Sigmoid colon (tissue), 7 donors: ENCODE data around the gene DNAJC27. TPM values are rescaled to one million over a fixed set of nuclear protein-coding genes. Genes with fewer than 3 reads are reported as not detected.

Experiments used
- DNase-seq: peaks from one replicate; pipeline ENCODE4 v3.0.0-alpha.2; 2019
- H3K27ac ChIP-seq, 4 donors: fragments of 200-600 bp; sonication (generic); one replicate each; pipeline ENCODE4 v1.5.1; 2016 to 2019; ENCODE audit warnings: mild to moderate bottlenecking in 1 of 4
- H3K27me3 ChIP-seq, 3 donors: fragments of 200-600 bp; sonication (generic); one replicate each; pipeline ENCODE4 v1.5.1; 2019; ENCODE audit warnings: mild to moderate bottlenecking in 1 of 3
- H3K36me3 ChIP-seq, 4 donors: fragments of 200-600 bp; sonication (generic); one replicate each; pipeline ENCODE4 v1.5.1; 2016 to 2019
- H3K4me1 ChIP-seq, 4 donors: fragments of 200-600 bp; sonication (generic); one replicate each; pipeline ENCODE4 v1.5.1; 2017 to 2019
- H3K4me3 ChIP-seq, 4 donors: fragments of 200-600 bp; sonication (generic); one replicate each; pipeline ENCODE4 v1.5.1; 2017 to 2019; ENCODE audit warnings: mild to moderate bottlenecking in 2 of 4, moderate library complexity in 1 of 4
- H3K9me3 ChIP-seq, 4 donors: fragments of 200-600 bp in 3 of 4; sonication (generic) in 3 of 4; one replicate each; pipeline versions ENCODE4 v1.5.1 to v1.6.1; 2013 to 2019
- CTCF ChIP-seq, 4 experiments: fragments of 450-650 bp in 3 of 4; fragments of 200-600 bp in 1 of 4; IDR thresholded peaks; one replicate each; pipeline ENCODE4 v1.5.1; 2016 to 2019; ENCODE audit warnings: antibody characterized with exemption in 4 of 4, mild to moderate bottlenecking in 3 of 4, moderate library complexity in 2 of 4
- EP300 ChIP-seq, 4 donors: sonication (generic); formaldehyde crosslinking; IDR thresholded peaks; one replicate each; pipeline ENCODE4 v1.6.1; 2017; ENCODE audit warnings: antibody characterized with exemption in 4 of 4
- POLR2A ChIP-seq, 2 donors: fragments of 450-650 bp; IDR thresholded peaks; one replicate each; pipeline ENCODE4 v1.6.1; 2016; ENCODE audit warnings: antibody characterized with exemption in 2 of 2, mild to moderate bottlenecking in 2 of 2, moderate library complexity in 2 of 2
- POLR2AphosphoS5 ChIP-seq, 4 donors: sonication (generic); formaldehyde crosslinking; IDR thresholded peaks; one replicate each; pipeline ENCODE4 v1.6.1; 2017; ENCODE audit warnings: antibody characterized with exemption in 4 of 4
- WGBS, 2 donors: extraction: QIAGEN DNeasy Blood & Tissue Kit; methylation state at CpG; one replicate each; pipeline ENCODE4 v1.1.7; 2013; 5-methylcytosine and 5-hydroxymethylcytosine counted together
- intact Hi-C: fragments of 100-400 bp; cut with DNase I; formaldehyde crosslinking; loops from one replicate; pipeline ENCODE4 v1.15.1; 2023
- polyA plus RNA-seq, 3 donors: library from polyadenylated mRNA; stranded (reverse); fragments of 200-250 nt; gene quantifications; one replicate each; pipeline ENCODE4 v1.2.3, GENCODE V29; 2013
- total RNA-seq, 4 donors: library from RNA; depleted of rRNA; stranded (reverse); fragments of >200 nt; gene quantifications; one replicate each; pipeline ENCODE4 v1.1.0, GENCODE V29; 2016
- donor health status: healthy with polysubstance abuse.
- donor health status: Bipolar disorder and iron deficiency.
- donor health status: healthy.

DNAJC27 gene
- total and polyA plus RNA-seq, 7 donors: 0.60 to 12.5 (median 6.3) TPM

GRCh38 chr2:24994146-24994724 is 22.5 kb upstream of the DNAJC27 start:
- intact Hi-C loops: no loop called here
- H3K27ac ChIP-seq: no peak overlapping the region
- no peak for TF ChIP-seq CTCF (IDR thresholded peaks at IDR 0.05)
- no peak for TF ChIP-seq EP300 (IDR thresholded peaks at IDR 0.05)
- no peak for TF ChIP-seq POLR2AphosphoS5 (IDR thresholded peaks at IDR 0.05)
- no peak for TF ChIP-seq POLR2A (IDR thresholded peaks at IDR 0.05)
- DNase-seq: no peak
- peaks cover 0 to 8% (median 7%) of the 10 kb centered on the region in 4 donors for H3K4me1 ChIP-seq
- 8 to 59% methylated on average over 1 of the region's 1 CpG for WGBS, 2 donors
- H3K36me3 ChIP-seq: no peaks in the 10 kb centered on the region
- no peak overlapping the region for H3K4me3 ChIP-seq
- H3K27me3 ChIP-seq: no peaks in the 10 kb centered on the region
- H3K9me3 ChIP-seq: no peaks in the 10 kb centered on the region

GRCh38 chr2:24993406-24994145 is 21.8 kb upstream of the DNAJC27 start:
- Histone ChIP-seq H3K27me3 (no peaks in the 10 kb centered on the region), H3K4me3 (no peak overlapping the region), H3K4me1 (peaks cover 0 to 8% (median 7%) of the 10 kb centered on the region in 4 donors), H3K27ac (no peak overlapping the region), H3K9me3 (no peaks in the 10 kb centered on the region), H3K36me3 (no peaks in the 10 kb centered on the region)
- no peak for DNase-seq
- intact Hi-C loops: no loop called here
- 21 to 42% methylated on average over 6 of the region's 6 CpGs for WGBS, 2 donors
- TF ChIP-seq POLR2A (IDR thresholded peaks at IDR 0.05) (no peak), CTCF (IDR thresholded peaks at IDR 0.05) (no peak), EP300 (IDR thresholded peaks at IDR 0.05) (no peak), POLR2AphosphoS5 (IDR thresholded peaks at IDR 0.05) (no peak)

- no peaks in the 10 kb centered on the region for H3K9me3 ChIP-seq
- no peaks in the 10 kb centered on the region for H3K36me3 ChIP-seq
- H3K27ac ChIP-seq: peak overlapping the region in 3 of 4 donors; percentile 39 to 77 (median 75)
- DNase-seq: peak; percentile 65
- no peak overlapping the region for H3K4me3 ChIP-seq
- TF ChIP-seq CTCF (IDR thresholded peaks at IDR 0.05): no peak
- peak in 2 of 4 donors; percentile 15 to 49 for TF ChIP-seq POLR2AphosphoS5 (IDR thresholded peaks at IDR 0.05)
- 29 to 39% methylated on average over 3 of the region's 3 CpGs for WGBS, 2 donors
- peaks cover 0 to 39% (median 27%) of the 10 kb centered on the region in 4 donors for H3K4me1 ChIP-seq
- H3K27me3 ChIP-seq: no peaks in the 10 kb centered on the region
- intact Hi-C loops: no loop called here
Measured at GRCh38 chr2:24986372-24986771, 14.6 kb upstream of the DNAJC27 start.

GRCh38 chr2:24985511-24985910 is 13.8 kb upstream of the DNAJC27 start:
- TF ChIP-seq POLR2A (IDR thresholded peaks at IDR 0.05): no peak
- no peak for TF ChIP-seq CTCF (IDR thresholded peaks at IDR 0.05)
- TF ChIP-seq EP300 (IDR thresholded peaks at IDR 0.05): no peak
- no peak for TF ChIP-seq POLR2AphosphoS5 (IDR thresholded peaks at IDR 0.05)
- Histone ChIP-seq H3K4me3 (no peak overlapping the region), H3K27ac (peak overlapping the region; percentile 18 to 77 (median 69)), H3K9me3 (no peaks in the 10 kb centered on the region), H3K27me3 (no peaks in the 10 kb centered on the region), H3K36me3 (no peaks in the 10 kb centered on the region), H3K4me1 (peaks cover 0 to 41% (median 28%) of the 10 kb centered on the region in 4 donors)
- no peak for DNase-seq
- WGBS, 2 donors: 86 to 92% methylated on average over 8 of the region's 8 CpGs
- intact Hi-C loops: loop anchor here (2.0 kb wide), 1 partner anchor 57 kb away; the partner anchor contains the start of gene EFR3B
